K562 (cell line): ENCODE measurements around the gene PVALEF.

Experiments
- BHLHE40 ChIP-seq: IDR thresholded peaks from 2 replicates; pipeline ENCODE4 v1.6.1; 2011; ENCODE audit warnings: low read length, improper control_type of control experiment
- CTCF ChIP-seq, 3 experiments: IDR thresholded peaks in 2 of 3; conservative IDR thresholded peaks in 1 of 3; 2 replicates each; pipeline ENCODE4 v1.5.1; 2011 to 2012; ENCODE audit warnings: low read length in 3 of 3, mild to moderate bottlenecking in 3 of 3, control low read depth in 2 of 3, improper control_type of control experiment in 1 of 3, inconsistent platforms in 1 of 3, low read depth in 1 of 3, mixed read lengths in 1 of 3, moderate library complexity in 1 of 3; ENCODE audit not compliant: insufficient read depth in 2 of 3
- EP300 ChIP-seq: IDR thresholded peaks from 2 replicates; pipeline ENCODE4 v1.6.1; 2012; ENCODE audit warnings: low read length, improper control_type of control experiment
- ERF ChIP-seq: fragments of 450-650 bp; formaldehyde crosslinking; IDR thresholded peaks from 2 replicates; pipeline ENCODE4 v1.4.0; 2020; ENCODE audit warnings: mild to moderate bottlenecking, mixed read lengths
- HNRNPK ChIP-seq: fragments of 200-400 bp; formaldehyde crosslinking; IDR thresholded peaks from one replicate; pipeline ENCODE4 v1.6.1; 2018; ENCODE audit warnings: mild to moderate bottlenecking, low read depth, low read length; ENCODE audit not compliant: poor library complexity, severe bottlenecking
- NCOR1 ChIP-seq: fragments of 450-650 bp; IDR thresholded peaks from 2 replicates; pipeline ENCODE4 v1.6.1; 2016; ENCODE audit warnings: mild to moderate bottlenecking, moderate library complexity
- PHF20 ChIP-seq: fragments of 450-650 bp; IDR thresholded peaks from 2 replicates; pipeline ENCODE4 v1.6.1; 2018; ENCODE audit not compliant: partially characterized antibody
- SMAD3 ChIP-seq: fragments of 450-650 bp; formaldehyde crosslinking; conservative IDR thresholded peaks from 2 replicates; pipeline ENCODE4 v1.4.0; 2020; ENCODE audit warnings: mild to moderate bottlenecking
- USF1 ChIP-seq: sonication (generic); formaldehyde crosslinking; IDR thresholded peaks from 2 replicates; pipeline ENCODE4 v1.9.0; 2022; ENCODE audit warnings: mild to moderate bottlenecking, missing genetic modification reagents
- ZBTB26 ChIP-seq: fragments of 450-650 bp; formaldehyde crosslinking; IDR thresholded peaks from 2 replicates; pipeline ENCODE4 v1.4.0; 2022; ENCODE audit warnings: missing genetic modification characterization
- ZBTB40 ChIP-seq, 2 experiments: fragments of 450-650 bp in 1 of 2; sonication (generic) in 1 of 2; formaldehyde crosslinking in 1 of 2; IDR thresholded peaks; 2 replicates each; pipeline versions ENCODE4 v1.7.1 to v1.9.0; 2016 to 2022; ENCODE audit warnings: inconsistent platforms in 1 of 2, mild to moderate bottlenecking in 1 of 2, missing genetic modification reagents in 1 of 2
- ZC3H4 ChIP-seq: sonication (generic); formaldehyde crosslinking; IDR thresholded peaks from 2 replicates; pipeline ENCODE4 v1.9.0; 2021; ENCODE audit warnings: missing genetic modification reagents, borderline replicate concordance
- ZNF354B ChIP-seq: fragments of 250-450 bp; sonication (Bioruptor Pico); IDR thresholded peaks from 2 replicates; pipeline ENCODE4 v1.4.0; 2020
- ZNF551 ChIP-seq: fragments of 250-450 bp; sonication (Bioruptor Pico); IDR thresholded peaks from 2 replicates; pipeline ENCODE4 v1.5.0; 2021; ENCODE audit warnings: mild to moderate bottlenecking, moderate library complexity

GRCh38 chr17:81199482-81199830 is 34.1 kb downstream of the PVALEF start:
- TF ChIP-seq ZBTB26: no peak
- TF ChIP-seq EP300: no peak
- no peak for TF ChIP-seq ZBTB40 (IDR thresholded peaks at IDR 0.05)
- no peak for TF ChIP-seq ZBTB40 (CRISPR knock-in tag; IDR thresholded peaks at IDR 0.05)
- no peak for TF ChIP-seq ZNF551 (CRISPR knock-in tag)
- no peak for TF ChIP-seq ERF (CRISPR knock-in tag)
- no peak for TF ChIP-seq PHF20
- no peak for TF ChIP-seq USF1
- TF ChIP-seq HNRNPK: no peak
- TF ChIP-seq NCOR1: no peak
- no peak for TF ChIP-seq SMAD3
- TF ChIP-seq ZC3H4 (CRISPR knock-in tag): no peak
- TF ChIP-seq CTCF (IDR thresholded peaks at IDR 0.05 in 2 of 3, conservative IDR thresholded peaks at IDR 0.05 in 1 of 3; ENCODE audit: insufficient read depth in 2 of 3, low read depth in 1 of 3, low read length in 3 of 3): no peak
- no peak for TF ChIP-seq ZNF354B (CRISPR knock-in tag)
- TF ChIP-seq BHLHE40: no peak
